HUES48 (cell line): ENCODE data around the gene HLA-DOA.

Experiments used
- H3K27ac ChIP-seq: one replicate; pipeline ENCODE4 v1.7.0; 2013; ENCODE audit warnings: low read depth, low read length, inconsistent platforms
- H3K27me3 ChIP-seq: 2 replicates; pipeline ENCODE4 v1.6.1; 2013; ENCODE audit warnings: mild to moderate bottlenecking, low read length; ENCODE audit not compliant: control insufficient read depth, insufficient read depth
- H3K36me3 ChIP-seq: 2 replicates; pipeline ENCODE4 v1.6.1; 2013; ENCODE audit warnings: low read length; ENCODE audit not compliant: control insufficient read depth, insufficient read depth
- H3K4me1 ChIP-seq: 2 replicates; pipeline ENCODE4 v1.6.1; 2013; ENCODE audit warnings: mild to moderate bottlenecking, low read length; ENCODE audit not compliant: control insufficient read depth, insufficient read depth
- H3K4me3 ChIP-seq: 2 replicates; pipeline ENCODE4 v1.5.1; 2013; ENCODE audit warnings: mild to moderate bottlenecking, low read depth, low read length
- H3K9ac ChIP-seq: 2 replicates; pipeline ENCODE4 v1.6.1; 2013; ENCODE audit warnings: mild to moderate bottlenecking, low read depth, low read length, moderate library complexity
- H3K9me3 ChIP-seq: 2 replicates; pipeline ENCODE4 v1.6.1; 2013; ENCODE audit warnings: low read length; ENCODE audit not compliant: control insufficient read depth, insufficient read depth

HLA-DOA gene

GRCh38 chr6:32970413-32971241 is 38.8 kb downstream of the HLA-DOA start:
- H3K36me3 ChIP-seq = peaks cover 39% of the 10 kb centered on the region

GRCh38 chr6:32969685-32970412 is 39.5 kb downstream of the HLA-DOA start:
- Histone ChIP-seq H3K4me3 (peak overlapping the region; percentile 89), H3K9ac (peak overlapping the region; percentile 100), H3K4me1 (peaks cover 9% of the 10 kb centered on the region; the same call in 1 of the 2 replicates), H3K27ac (peak overlapping the region; percentile 100), H3K9me3 (no peaks in the 10 kb centered on the region), H3K36me3 (peaks cover 31% of the 10 kb centered on the region), H3K27me3 (no peaks in the 10 kb centered on the region)

More at GRCh38 chr6:32970413-32971241, 38.8 kb downstream of the HLA-DOA start:
- Histone ChIP-seq H3K4me3 (peak overlapping the region; percentile 89), H3K9me3 (no peaks in the 10 kb centered on the region), H3K27me3 (no peaks in the 10 kb centered on the region), H3K27ac (peak overlapping the region; percentile 100), H3K4me1 (peaks cover 12% of the 10 kb centered on the region; the same call in 1 of the 2 replicates), H3K9ac (peak overlapping the region; percentile 100)

- Histone ChIP-seq H3K36me3 (peaks cover 23% of the 10 kb centered on the region), H3K4me3 (peak overlapping the region; percentile 89), H3K9me3 (no peaks in the 10 kb centered on the region), H3K4me1 (peaks cover 9% of the 10 kb centered on the region; the same call in 1 of the 2 replicates), H3K9ac (peak overlapping the region; percentile 100), H3K27ac (peak overlapping the region; percentile 100), H3K27me3 (no peaks in the 10 kb centered on the region)
Measured at GRCh38 chr6:32968867-32969684, 40.3 kb downstream of the HLA-DOA start.

GRCh38 chr6:32968093-32968866 is 41.1 kb downstream of the HLA-DOA start, which contains the start of gene BRD2:
Gene BRD2 (plus strand): TSS chr6:32968594. CDS start chr6:32972899, 4,305 bp downstream.
- Histone ChIP-seq H3K9me3 (no peaks in the 10 kb centered on the region), H3K9ac (peak within 1 kb of the TSS; percentile 100), H3K27ac (peak within 1 kb of the TSS; percentile 100), H3K4me1 (peaks cover 9% of the 10 kb centered on the region; the same call in 1 of the 2 replicates), H3K4me3 (peak within 1 kb of the TSS; percentile 89), H3K36me3 (peaks cover 15% of the 10 kb centered on the region), H3K27me3 (no peaks in the 10 kb centered on the region)

GRCh38 chr6:32967151-32968091 is 42.0 kb downstream of the HLA-DOA start:
- H3K27me3 ChIP-seq = no peaks in the 10 kb centered on the region
- H3K9ac ChIP-seq = peak overlapping the region; percentile 100
- H3K36me3 ChIP-seq = peaks cover 7% of the 10 kb centered on the region
- peak overlapping the region; percentile 89 for H3K4me3 ChIP-seq
- peak overlapping the region; percentile 100 for H3K27ac ChIP-seq
- H3K4me1 ChIP-seq = peaks cover 9% of the 10 kb centered on the region; the same call in 1 of the 2 replicates
- no peaks in the 10 kb centered on the region for H3K9me3 ChIP-seq

- Histone ChIP-seq H3K9ac (no peak overlapping the region), H3K4me3 (no peak overlapping the region), H3K36me3 (no peaks in the 10 kb centered on the region), H3K27me3 (no peaks in the 10 kb centered on the region), H3K27ac (no peak overlapping the region), H3K4me1 (peaks cover 9% of the 10 kb centered on the region; the same call in 1 of the 2 replicates), H3K9me3 (no peaks in the 10 kb centered on the region)
Measured at GRCh38 chr6:32964776-32965175, 44.6 kb downstream of the HLA-DOA start.

GRCh38 chr6:32963866-32964265 is 45.5 kb downstream of the HLA-DOA start:
- Histone ChIP-seq H3K9me3 (no peaks in the 10 kb centered on the region), H3K27ac (no peak overlapping the region), H3K4me3 (no peak overlapping the region), H3K4me1 (peaks cover 9% of the 10 kb centered on the region; the same call in 1 of the 2 replicates), H3K27me3 (no peaks in the 10 kb centered on the region), H3K9ac (no peak overlapping the region), H3K36me3 (no peaks in the 10 kb centered on the region)

- no peak overlapping the region for H3K27ac ChIP-seq
- no peak overlapping the region for H3K4me3 ChIP-seq
- no peaks in the 10 kb centered on the region for H3K36me3 ChIP-seq
- H3K27me3 ChIP-seq = no peaks in the 10 kb centered on the region
- no peaks in the 10 kb centered on the region for H3K9me3 ChIP-seq
- peaks cover 8% of the 10 kb centered on the region; the same call in 1 of the 2 replicates for H3K4me1 ChIP-seq
- no peak overlapping the region for H3K9ac ChIP-seq
Measured at GRCh38 chr6:32962213-32962826, 47.1 kb downstream of the HLA-DOA start.

- H3K27ac ChIP-seq = no peak overlapping the region
- H3K36me3 ChIP-seq = no peaks in the 10 kb centered on the region
- no peak overlapping the region for H3K4me3 ChIP-seq
- H3K9ac ChIP-seq = no peak overlapping the region
- no peaks in the 10 kb centered on the region for H3K9me3 ChIP-seq
- no peaks in the 10 kb centered on the region for H3K27me3 ChIP-seq
- H3K4me1 ChIP-seq = no peaks in the 10 kb centered on the region
Measured at GRCh38 chr6:32960563-32960962, 48.8 kb downstream of the HLA-DOA start.
